ENCODE results near the gene MARCHF9. TPM values are rescaled to one million over a fixed set of nuclear protein-coding genes. Genes with fewer than 3 reads are reported as not detected.
A peak's percentile ranks its signal among the peaks of the same experiment; 100 is the strongest.
"Not testable (repeated sequence)": the region's sequence is repeated elsewhere in the genome, so short reads cannot be mapped to it uniquely, and the experiment has no call there.

Gene MARCHF9
- total RNA-seq, 2 donors from 2014 or later, result 17.4 to 26.4 TPM

DNA sequence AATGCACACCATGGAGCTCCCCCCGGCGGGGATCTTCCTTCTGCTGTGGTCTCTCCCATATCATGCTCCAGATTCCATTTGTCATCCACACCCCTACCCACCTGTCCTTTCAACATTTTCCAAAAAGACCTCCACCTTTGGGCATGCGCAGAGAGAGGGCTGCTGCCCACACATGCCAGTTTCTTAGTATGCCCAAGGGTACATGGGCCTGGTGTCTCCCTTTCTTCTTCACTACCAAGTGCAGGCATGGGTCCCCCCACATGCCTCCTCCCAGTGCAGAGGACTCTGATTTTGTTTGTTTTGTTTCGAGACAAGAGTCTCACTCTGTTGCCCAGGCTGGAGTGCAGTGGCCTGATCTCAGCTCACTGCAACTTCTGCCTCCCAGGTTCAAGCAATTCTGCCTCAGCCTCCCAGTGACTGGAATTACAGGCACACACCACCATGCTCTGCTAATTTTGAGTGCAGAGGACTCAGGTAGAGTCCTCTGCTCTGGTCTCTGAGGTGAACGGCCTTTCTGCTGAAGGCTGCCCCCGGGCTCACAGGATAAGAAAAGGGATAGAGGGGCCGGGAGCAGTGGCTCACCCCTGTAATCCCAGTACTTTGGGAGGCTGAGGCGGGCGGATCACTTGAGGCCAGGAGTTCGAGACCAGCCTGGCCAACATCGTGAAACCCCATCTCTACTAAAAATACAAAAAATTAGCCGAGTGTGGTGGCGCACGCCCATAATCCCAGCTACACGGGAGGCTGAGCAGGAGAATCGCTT lies 32.9 kb upstream of the MARCHF9 start:
- Mint-ChIP-seq H3K36me3 (peaks cover 6 to 14% of the 10 kb centered on the region in 2 donors), H3K27ac (peak overlapping the region; percentile 29 to 70)
- DNase-seq (ENCODE audit: low spot score in 2 of 2), result not testable (repeated sequence)

DNA sequence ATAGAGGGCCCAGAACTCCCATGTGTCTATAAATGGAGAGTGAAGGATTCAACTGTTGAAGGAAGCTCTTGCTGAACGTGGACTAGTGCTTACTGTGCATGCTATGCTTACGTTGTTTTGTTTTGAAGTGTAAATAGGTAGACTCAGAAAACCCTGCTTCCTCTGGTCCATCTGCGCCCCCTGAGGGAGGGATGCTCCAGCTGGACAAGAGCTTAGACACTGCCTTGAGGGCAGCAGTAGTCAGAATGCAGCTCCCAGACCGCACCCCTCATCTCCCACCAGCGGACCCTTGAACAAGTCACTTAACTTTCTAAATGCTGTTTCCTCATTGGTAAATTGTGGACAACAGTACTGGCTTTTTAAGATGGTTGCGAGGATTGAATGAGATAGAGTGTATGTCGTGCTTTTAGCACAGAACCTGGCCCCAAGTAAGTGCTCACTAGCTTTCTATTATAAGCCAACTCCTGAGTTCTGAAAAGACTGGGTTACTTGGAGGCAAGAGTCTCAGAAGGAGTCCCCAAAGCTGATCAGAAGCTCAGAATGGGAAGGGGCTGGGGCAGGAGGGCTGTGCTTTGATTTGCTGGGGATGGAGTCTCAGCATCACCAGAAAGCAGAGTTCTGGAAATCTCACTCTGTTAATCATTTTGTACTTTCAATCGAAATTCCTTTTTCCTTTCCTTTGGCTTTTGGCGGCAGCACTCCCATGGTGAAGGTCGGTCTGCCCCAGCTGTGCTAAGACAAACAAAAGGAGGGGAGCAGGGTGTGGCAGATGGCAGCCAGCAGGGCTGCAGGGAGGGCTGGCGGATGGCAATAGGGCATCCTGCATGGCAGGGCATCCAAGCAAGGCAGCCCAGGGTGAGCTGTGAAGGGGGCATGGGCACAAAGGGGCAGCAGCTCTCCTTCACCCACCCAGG lies 31.9 kb upstream of the MARCHF9 start:
- ATAC-seq (no peak), DNase-seq (ENCODE audit: low spot score in 2 of 2) (no peak)
- H3K9me3 Mint-ChIP-seq, result no peaks in the 10 kb centered on the region
- peaks cover 7 to 14% of the 10 kb centered on the region in 2 donors for H3K36me3 Mint-ChIP-seq
- peak overlapping the region; percentile 16 to 81 for H3K27ac Mint-ChIP-seq

More for the DNA sequence above, 32.9 kb upstream of the MARCHF9 start:
- not testable (repeated sequence) for H3K9me3 Mint-ChIP-seq, ATAC-seq

DNA sequence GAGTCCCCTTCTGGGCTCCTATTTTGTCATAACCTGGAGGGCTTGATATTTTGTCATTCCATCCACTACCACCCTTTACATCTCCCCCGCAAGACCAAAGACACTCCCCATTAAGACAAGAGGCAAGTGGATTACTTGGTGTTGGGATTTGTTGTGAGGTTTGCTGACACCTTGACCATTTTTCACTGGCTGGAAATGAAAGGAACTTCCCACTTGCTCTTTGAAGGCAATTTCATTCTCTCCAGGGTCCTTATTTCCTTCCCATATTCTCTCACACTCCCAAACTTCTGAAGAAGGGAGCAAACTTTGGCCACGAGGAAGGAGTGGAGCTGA lies 31.3 kb upstream of the MARCHF9 start:
- H3K9me3 Mint-ChIP-seq, result no peaks in the 10 kb centered on the region
- H3K36me3 Mint-ChIP-seq, result peaks cover 4 to 14% of the 10 kb centered on the region in 2 donors
- ATAC-seq, result no peak
- peak overlapping the region; percentile 29 to 81 for H3K27ac Mint-ChIP-seq
- no peak for DNase-seq (ENCODE audit: low spot score in 2 of 2)

- H3K36me3 Mint-ChIP-seq, result peaks cover 4 to 10% of the 10 kb centered on the region in 2 donors
These were observed 30.6 kb upstream of the MARCHF9 start for GRCh38 chr12:57724003-57724935.

GRCh38 chr12:57724936-57725740 lies 29.8 kb upstream of the MARCHF9 start:
- Mint-ChIP-seq H3K9me3 (no peaks in the 10 kb centered on the region), H3K27ac (peak overlapping the region; percentile 8 to 81), H3K36me3 (peaks cover 4 to 6% of the 10 kb centered on the region in 2 donors)
- ATAC-seq (peak in 1 of 2 donors; percentile 5), DNase-seq (ENCODE audit: low spot score in 2 of 2) (no peak)

More at GRCh38 chr12:57724003-57724935, 30.6 kb upstream of the MARCHF9 start:
- DNase-seq (ENCODE audit: low spot score in 2 of 2) (no peak), ATAC-seq (peak in 1 of 2 donors; percentile 5)
- Mint-ChIP-seq H3K27ac (peak overlapping the region; percentile 29 to 81), H3K9me3 (no peaks in the 10 kb centered on the region)

DNA sequence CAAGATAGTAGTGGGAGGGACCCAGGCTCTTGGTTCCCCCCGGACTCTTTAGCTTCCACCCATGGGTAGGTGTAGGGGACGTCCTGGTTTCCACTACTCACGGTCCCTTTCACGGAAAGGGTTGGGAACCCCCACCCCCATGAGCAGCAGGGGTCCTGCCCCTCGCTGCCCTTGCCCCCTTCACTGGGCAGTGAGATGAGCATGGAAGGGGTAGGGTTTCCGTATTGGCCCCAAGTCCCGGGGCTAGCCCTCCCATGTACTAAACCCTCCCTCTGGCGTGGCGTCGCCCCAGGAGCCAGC lies 29.1 kb upstream of the MARCHF9 start:
- DNase-seq (ENCODE audit: low spot score in 2 of 2), result no peak
- H3K27ac Mint-ChIP-seq, result peak overlapping the region in 1 of 2 donors; percentile 79
- no peak for ATAC-seq
- peaks cover 4 to 6% of the 10 kb centered on the region in 2 donors for H3K36me3 Mint-ChIP-seq
- no peaks in the 10 kb centered on the region for H3K9me3 Mint-ChIP-seq

DNA sequence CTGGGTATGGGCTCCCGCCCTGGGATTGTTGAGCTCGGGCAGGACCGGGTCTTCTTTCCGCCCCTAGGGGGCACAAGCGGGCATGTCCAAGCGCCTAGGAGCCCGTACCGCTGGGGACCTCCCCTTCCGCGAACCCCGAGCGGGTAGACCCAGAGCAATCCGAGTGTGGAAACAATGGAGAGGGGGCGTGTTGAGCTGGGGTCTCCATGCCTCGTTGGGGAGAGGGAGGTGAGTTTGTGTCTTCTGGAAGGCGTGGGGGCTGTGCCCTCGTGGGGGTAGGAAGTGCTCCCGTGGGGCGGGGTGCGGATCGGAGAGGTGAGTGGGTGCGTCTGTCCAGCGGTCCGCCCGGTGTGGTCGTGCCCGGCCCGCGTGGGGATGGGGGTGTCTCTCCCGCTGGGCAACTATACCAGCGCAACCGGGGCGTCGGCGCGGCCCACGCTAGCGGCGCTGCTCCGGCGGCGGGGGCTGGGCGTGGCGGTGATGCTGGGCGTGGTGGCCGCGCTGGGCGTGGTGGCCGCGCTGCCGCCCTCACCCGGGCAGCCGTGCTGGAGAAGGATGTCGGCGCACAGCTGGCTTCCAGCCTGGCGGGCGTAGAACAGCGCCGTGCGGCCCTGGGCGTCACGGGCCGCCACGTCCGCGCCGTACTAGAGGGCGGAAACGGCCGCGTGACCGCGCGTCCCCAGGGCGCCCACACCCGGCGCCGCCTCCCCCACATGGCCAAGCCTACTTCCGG lies 28.6 kb upstream of the MARCHF9 start:
- no peaks in the 10 kb centered on the region for H3K9me3 Mint-ChIP-seq
- H3K27ac Mint-ChIP-seq, result peak overlapping the region; percentile 79 to 88
- DNase-seq (ENCODE audit: low spot score in 2 of 2) (peak in 1 of 2 donors; percentile 39), ATAC-seq (peak; percentile 27 to 58)
- peaks cover 6 to 11% of the 10 kb centered on the region in 2 donors for H3K36me3 Mint-ChIP-seq

- H3K36me3 Mint-ChIP-seq, result peaks cover 10 to 16% of the 10 kb centered on the region in 2 donors
- DNase-seq (ENCODE audit: low spot score in 2 of 2) (no peak), ATAC-seq (no peak)
- peak overlapping the region in 1 of 2 donors; percentile 45 for H3K27ac Mint-ChIP-seq
- no peaks in the 10 kb centered on the region for H3K9me3 Mint-ChIP-seq
These were observed 27.8 kb upstream of the MARCHF9 start for GRCh38 chr12:57726884-57727757.

- Mint-ChIP-seq H3K27ac (peak overlapping the region; percentile 25 to 45), H3K9me3 (no peaks in the 10 kb centered on the region), H3K36me3 (peaks cover 10 to 22% of the 10 kb centered on the region in 2 donors)
- no peak for ATAC-seq
- DNase-seq (ENCODE audit: low spot score in 2 of 2), result no peak
These were observed 27.0 kb upstream of the MARCHF9 start for GRCh38 chr12:57727758-57728395.

DNA sequence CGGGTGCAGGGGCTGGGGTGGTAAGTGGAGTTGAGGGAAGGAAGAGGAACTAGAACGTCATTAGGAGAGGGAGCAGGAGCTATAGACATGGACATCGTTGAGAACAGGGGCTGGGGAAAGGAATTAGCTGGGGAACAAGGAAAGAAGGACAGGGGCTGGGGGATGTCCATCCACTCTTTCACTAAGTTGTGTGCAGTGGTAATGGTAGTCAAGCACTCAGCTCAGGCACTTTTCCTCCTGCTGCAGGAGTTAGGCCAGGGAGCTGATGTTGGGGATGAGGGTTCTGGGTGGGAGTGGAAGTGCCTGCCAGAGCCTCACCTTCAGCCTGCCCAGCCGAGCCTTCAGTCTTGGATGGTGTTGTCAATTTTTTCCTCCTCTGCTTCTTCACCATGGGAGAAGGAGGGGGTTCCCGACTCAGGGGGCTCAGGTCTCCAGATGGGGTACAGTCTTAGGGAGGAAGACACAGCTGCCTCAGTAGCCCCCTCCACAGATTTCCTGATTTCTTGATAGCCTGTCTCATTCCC lies 25.5 kb upstream of the MARCHF9 start:
- Mint-ChIP-seq H3K9me3 (no peaks in the 10 kb centered on the region), H3K36me3 (peaks cover 10 to 22% of the 10 kb centered on the region in 2 donors), H3K27ac (peak overlapping the region in 1 of 2 donors; percentile 65)
- ATAC-seq (no peak), DNase-seq (ENCODE audit: low spot score in 2 of 2) (no peak)

DNA sequence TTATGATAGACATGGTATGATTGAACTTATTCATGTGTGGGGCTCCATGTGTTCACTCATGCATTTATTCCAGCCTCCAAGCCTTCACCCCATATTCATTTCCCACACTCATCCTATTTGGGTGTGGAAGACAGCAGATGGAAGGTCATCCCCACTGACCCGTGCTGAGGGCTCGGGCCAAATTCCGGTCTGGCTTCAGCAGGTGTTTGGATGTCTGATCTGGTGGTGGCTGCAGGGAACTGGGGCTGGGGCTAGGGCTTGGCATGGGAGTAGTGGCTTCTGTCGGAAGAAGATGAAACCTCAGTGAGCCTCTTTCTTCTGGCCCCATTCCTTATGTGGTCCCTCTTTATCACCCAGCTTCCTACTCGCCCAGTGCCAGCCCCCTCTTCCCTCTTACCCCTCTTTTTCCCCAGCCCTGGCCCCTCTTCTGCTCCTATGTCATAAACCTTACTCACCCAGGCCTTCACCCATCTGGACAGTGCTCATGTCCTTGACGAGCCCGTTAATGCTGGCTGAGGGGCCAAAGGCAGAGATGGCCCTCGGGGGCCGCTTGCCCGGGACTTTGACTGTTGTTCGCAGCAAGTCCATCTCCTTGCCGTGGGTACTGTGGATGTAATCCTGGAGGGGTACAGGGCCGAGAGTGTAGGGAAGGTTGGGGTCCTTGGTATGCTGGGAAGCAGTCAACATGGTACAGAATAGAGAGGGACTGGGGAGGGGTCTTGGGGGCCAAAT lies 24.4 kb upstream of the MARCHF9 start:
- ATAC-seq (no peak), DNase-seq (ENCODE audit: low spot score in 2 of 2) (no peak)
- Mint-ChIP-seq H3K27ac (no peak overlapping the region), H3K9me3 (no peaks in the 10 kb centered on the region), H3K36me3 (peaks cover 10 to 22% of the 10 kb centered on the region in 2 donors)

DNA sequence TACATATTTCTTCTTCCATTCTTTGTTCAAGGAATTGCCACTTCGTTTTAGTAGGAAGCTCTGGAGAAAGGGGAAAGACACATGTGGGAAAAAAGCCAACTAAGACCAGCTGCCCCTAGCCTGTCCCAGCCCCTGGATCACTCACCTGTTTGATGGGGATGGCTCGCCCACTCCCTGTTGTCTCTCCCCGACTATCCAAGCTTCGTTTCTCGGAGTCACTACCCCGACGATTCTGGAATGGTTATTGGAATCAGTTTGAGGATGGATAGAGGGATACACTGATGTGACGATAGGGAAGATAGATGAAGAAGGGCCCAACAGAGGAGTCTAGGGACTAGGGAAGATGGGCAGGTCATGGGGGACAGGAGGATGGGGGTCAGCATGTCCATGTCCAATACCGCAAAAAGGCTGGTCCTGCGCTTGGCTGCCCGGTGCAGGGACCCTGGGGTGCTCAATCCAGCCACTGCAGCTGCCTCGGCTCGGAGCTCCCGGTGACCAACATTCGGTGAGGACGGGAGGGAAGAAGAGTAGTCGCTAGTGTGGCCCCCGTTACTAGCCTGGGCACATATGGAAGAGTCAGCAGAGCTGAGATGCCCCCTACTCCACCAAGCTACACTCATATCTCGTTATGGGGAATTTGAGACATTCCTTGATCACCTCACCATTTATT lies 23.4 kb upstream of the MARCHF9 start:
- peaks cover 10 to 18% of the 10 kb centered on the region in 2 donors for H3K36me3 Mint-ChIP-seq
- H3K27ac Mint-ChIP-seq, result peak overlapping the region; percentile 60 to 85
- no peaks in the 10 kb centered on the region for H3K9me3 Mint-ChIP-seq
- DNase-seq (ENCODE audit: low spot score in 2 of 2) (no peak), ATAC-seq (no peak)

GRCh38 chr12:57732270-57732669 lies 22.6 kb upstream of the MARCHF9 start:
- no peak for ATAC-seq
- DNase-seq (ENCODE audit: low spot score in 2 of 2), result no peak
- H3K36me3 Mint-ChIP-seq, result peaks cover 10 to 23% of the 10 kb centered on the region in 2 donors
- H3K27ac Mint-ChIP-seq, result peak overlapping the region; percentile 60 to 76
- no peaks in the 10 kb centered on the region for H3K9me3 Mint-ChIP-seq

Data from activated naive CD4-positive, alpha-beta T cell treated with anti-CD3 and anti-CD28 coated beads, Interleukin-2, amount 50 U/mL, for 72 hours (primary cell).